ENCODE measurements around the gene TDRD9.

Gene TDRD9

DNA sequence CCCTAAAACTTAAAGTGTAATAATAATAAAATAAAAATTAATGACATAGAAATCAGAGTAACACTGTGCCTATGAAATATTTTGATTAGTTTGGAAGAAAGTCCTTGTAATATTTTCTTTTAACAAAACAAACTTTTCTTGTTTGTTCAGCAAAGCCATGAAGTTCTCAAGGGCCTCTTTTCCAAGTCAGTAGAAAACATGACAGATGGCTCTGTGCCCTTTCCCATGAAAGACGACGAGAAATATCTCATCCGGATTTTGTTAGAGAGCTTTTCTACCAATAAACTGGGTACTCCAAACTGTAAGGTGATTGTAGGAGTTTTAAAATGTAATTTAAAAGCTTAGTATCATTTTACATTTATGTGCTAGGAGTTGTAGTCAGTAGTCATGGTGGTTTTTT lies 102.7 kb downstream of the TDRD9 start:
- Histone ChIP-seq H3K9me3 (ENCODE audit: control insufficient read depth, low read length) (no peaks in the 10 kb centered on the region), H3K4me3 (ENCODE audit: low read length) (no peak overlapping the region), H3K36me3 (ENCODE audit: control insufficient read depth, insufficient read depth, low read length) (no peaks in the 10 kb centered on the region), H3K4me1 (ENCODE audit: control insufficient read depth, insufficient read depth, low read length) (no peaks in the 10 kb centered on the region), H3K9ac (ENCODE audit: low read length) (no peak overlapping the region), H3K27me3 (ENCODE audit: control insufficient read depth, insufficient read depth, low read length) (peaks cover 4% of the 10 kb centered on the region)

DNA sequence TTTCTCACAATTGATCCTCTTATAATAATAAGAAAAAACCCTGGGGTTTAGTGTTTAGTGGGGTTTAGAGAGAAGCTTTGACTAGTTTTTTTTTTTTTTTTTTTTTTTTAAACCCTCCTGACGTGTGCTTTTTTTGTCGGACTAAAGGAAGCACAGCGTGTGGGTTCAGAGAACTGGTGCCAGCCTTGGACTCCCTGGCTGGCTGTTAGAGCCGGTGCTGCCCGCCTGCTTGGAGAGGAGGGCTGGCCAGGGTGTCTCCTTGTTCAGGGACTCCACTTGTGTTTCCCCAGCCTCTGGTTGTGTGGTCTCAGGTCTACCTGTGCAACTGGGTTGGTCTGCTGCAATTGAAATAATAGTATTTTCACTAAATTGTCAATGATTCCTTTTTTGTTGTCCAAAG lies 103.1 kb downstream of the TDRD9 start:
- Histone ChIP-seq H3K4me3 (ENCODE audit: low read length) (no peak overlapping the region), H3K27me3 (ENCODE audit: control insufficient read depth, insufficient read depth, low read length) (peaks cover 4% of the 10 kb centered on the region), H3K36me3 (ENCODE audit: control insufficient read depth, insufficient read depth, low read length) (no peaks in the 10 kb centered on the region), H3K4me1 (ENCODE audit: control insufficient read depth, insufficient read depth, low read length) (no peaks in the 10 kb centered on the region), H3K9ac (ENCODE audit: low read length) (no peak overlapping the region), H3K9me3 (ENCODE audit: control insufficient read depth, low read length) (no peaks in the 10 kb centered on the region)

DNA sequence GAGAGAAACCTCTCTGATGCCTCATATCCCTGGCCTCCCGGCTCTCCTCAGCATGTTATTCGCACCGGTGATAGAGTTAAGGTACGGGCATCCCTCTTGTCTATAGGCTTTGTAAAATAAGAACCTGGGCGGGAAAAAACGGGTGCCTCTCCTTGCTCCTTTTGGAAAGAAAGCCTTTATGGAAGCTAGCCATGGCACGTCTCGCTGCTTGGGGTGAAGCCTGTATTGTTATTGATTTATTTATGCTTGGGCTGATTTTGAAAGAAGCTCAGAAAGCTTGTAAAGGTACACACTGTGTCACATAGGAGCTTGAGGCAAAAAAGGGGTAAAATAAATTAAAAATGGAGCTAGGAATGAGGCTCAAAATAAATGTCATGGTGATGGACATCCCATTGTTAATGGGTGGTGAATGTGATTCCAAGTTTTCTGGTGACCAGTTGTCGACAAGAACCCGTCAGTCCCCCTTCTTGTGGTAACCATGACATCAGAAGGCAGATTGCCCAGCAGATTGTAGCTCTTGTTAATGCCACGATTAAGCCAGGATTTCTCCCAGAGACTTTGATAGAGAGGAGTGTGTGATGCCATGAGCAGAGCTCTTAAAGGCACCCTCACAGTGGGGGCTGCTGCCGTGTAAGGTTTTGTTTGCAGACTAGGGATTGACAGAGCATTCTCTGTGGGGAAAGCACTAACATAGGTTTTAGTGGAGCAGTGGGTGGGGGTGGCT lies 106.9 kb downstream of the TDRD9 start:
- Histone ChIP-seq H3K4me3 (ENCODE audit: low read length) (no peak overlapping the region), H3K27me3 (ENCODE audit: control insufficient read depth, insufficient read depth, low read length) (peaks cover 3% of the 10 kb centered on the region), H3K36me3 (ENCODE audit: control insufficient read depth, insufficient read depth, low read length) (no peaks in the 10 kb centered on the region), H3K4me1 (ENCODE audit: control insufficient read depth, insufficient read depth, low read length) (no peaks in the 10 kb centered on the region), H3K9me3 (ENCODE audit: control insufficient read depth, low read length) (no peaks in the 10 kb centered on the region), H3K9ac (ENCODE audit: low read length) (no peak overlapping the region)

DNA sequence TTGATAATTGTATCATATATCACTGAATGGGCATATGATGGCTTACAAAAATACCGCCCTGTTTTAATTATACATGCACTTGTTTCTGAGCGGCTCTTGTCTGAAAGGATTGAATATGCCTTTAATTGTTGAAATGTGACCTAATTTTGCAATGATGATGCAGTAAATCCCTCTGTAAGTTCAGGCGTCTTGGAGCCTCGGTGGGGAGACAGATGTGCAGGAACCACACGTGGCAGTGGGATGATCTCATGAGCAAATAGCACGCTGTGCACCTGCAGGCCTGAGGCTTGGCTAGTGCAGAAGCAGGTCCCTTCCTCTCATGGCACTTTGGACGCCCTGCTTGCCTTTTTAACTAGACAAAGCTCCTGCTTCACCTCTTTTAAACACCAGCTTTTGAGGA lies 108.0 kb downstream of the TDRD9 start:
- H3K9ac ChIP-seq (ENCODE audit: low read length): no peak overlapping the region
- no peaks in the 10 kb centered on the region for H3K36me3 ChIP-seq (ENCODE audit: control insufficient read depth, insufficient read depth, low read length)
- H3K27me3 ChIP-seq (ENCODE audit: control insufficient read depth, insufficient read depth, low read length): peaks cover 3% of the 10 kb centered on the region
- no peaks in the 10 kb centered on the region for H3K9me3 ChIP-seq (ENCODE audit: control insufficient read depth, low read length)
- no peaks in the 10 kb centered on the region for H3K4me1 ChIP-seq (ENCODE audit: control insufficient read depth, insufficient read depth, low read length)
- no peak overlapping the region for H3K4me3 ChIP-seq (ENCODE audit: low read length)

DNA sequence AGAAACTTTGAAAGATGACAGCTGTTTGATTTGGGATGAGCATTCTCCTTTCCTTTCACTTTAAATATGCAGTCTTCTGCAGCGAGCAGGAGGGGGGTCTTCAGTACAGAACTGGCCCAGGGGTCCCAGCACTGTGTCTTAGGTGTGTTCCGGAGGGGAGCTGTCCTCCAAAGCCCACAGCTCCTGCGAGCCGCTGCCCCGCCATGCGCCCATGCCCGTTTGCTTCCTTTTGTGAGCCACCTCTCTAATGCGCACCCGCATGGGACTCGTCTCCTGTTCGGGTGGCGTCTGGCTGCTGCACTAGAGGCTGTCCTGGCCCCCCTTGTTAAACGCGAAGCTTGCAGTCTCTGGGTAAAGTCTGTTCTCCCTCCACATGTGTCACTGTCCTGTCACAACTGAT lies 108.8 kb downstream of the TDRD9 start:
- no peaks in the 10 kb centered on the region for H3K9me3 ChIP-seq (ENCODE audit: control insufficient read depth, low read length)
- no peak overlapping the region for H3K4me3 ChIP-seq (ENCODE audit: low read length)
- no peaks in the 10 kb centered on the region for H3K4me1 ChIP-seq (ENCODE audit: control insufficient read depth, insufficient read depth, low read length)
- no peaks in the 10 kb centered on the region for H3K36me3 ChIP-seq (ENCODE audit: control insufficient read depth, insufficient read depth, low read length)
- peaks cover 3% of the 10 kb centered on the region for H3K27me3 ChIP-seq (ENCODE audit: control insufficient read depth, insufficient read depth, low read length)
- H3K9ac ChIP-seq (ENCODE audit: low read length): no peak overlapping the region

DNA sequence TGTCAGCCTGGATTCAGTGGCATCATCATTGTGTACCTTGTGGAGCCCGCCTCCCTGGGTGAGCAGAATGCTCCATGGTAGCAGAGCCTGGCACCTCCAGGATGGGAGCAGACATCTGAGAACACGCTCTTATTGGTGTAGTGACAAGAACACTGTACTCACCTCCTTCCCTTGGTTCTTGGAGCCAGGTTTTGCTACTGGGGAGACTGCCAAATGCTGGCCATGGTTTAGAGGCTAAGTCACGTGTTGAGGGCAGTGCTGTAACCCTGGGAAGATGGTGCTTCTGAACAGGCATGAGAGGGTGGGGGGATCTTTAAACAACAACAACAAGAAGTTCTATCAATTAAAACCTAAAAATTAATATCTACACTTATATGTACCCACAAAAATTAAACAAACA lies 109.6 kb downstream of the TDRD9 start:
- H3K4me3 ChIP-seq (ENCODE audit: low read length): no peak overlapping the region
- H3K9ac ChIP-seq (ENCODE audit: low read length): no peak overlapping the region
- no peaks in the 10 kb centered on the region for H3K36me3 ChIP-seq (ENCODE audit: control insufficient read depth, insufficient read depth, low read length)
- peaks cover 3% of the 10 kb centered on the region for H3K27me3 ChIP-seq (ENCODE audit: control insufficient read depth, insufficient read depth, low read length)
- no peaks in the 10 kb centered on the region for H3K4me1 ChIP-seq (ENCODE audit: control insufficient read depth, insufficient read depth, low read length)
- no peaks in the 10 kb centered on the region for H3K9me3 ChIP-seq (ENCODE audit: control insufficient read depth, low read length)

DNA sequence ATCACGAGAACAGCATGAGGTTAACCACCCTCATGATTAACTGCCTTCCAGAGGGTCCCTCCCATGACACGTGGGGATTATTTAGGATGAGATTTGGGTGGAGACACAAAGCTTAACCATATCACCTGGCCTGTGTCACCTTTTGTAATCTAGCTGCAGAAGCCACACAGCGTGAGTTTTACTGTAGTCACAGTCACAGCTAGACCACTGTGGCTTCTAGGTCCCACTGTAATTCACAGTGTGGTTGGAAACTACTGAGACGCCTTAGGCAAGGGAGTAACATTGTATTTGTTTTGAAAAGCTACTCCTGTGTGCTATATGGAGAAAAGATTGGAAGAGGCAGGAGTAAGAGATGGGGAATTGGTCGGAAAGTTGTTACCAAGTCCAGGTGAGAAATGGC lies 111.0 kb downstream of the TDRD9 start:
- Histone ChIP-seq H3K9me3 (ENCODE audit: control insufficient read depth, low read length) (no peaks in the 10 kb centered on the region), H3K9ac (ENCODE audit: low read length) (no peak overlapping the region), H3K27me3 (ENCODE audit: control insufficient read depth, insufficient read depth, low read length) (peaks cover 3% of the 10 kb centered on the region), H3K36me3 (ENCODE audit: control insufficient read depth, insufficient read depth, low read length) (no peaks in the 10 kb centered on the region), H3K4me3 (ENCODE audit: low read length) (no peak overlapping the region), H3K4me1 (ENCODE audit: control insufficient read depth, insufficient read depth, low read length) (no peaks in the 10 kb centered on the region)

DNA sequence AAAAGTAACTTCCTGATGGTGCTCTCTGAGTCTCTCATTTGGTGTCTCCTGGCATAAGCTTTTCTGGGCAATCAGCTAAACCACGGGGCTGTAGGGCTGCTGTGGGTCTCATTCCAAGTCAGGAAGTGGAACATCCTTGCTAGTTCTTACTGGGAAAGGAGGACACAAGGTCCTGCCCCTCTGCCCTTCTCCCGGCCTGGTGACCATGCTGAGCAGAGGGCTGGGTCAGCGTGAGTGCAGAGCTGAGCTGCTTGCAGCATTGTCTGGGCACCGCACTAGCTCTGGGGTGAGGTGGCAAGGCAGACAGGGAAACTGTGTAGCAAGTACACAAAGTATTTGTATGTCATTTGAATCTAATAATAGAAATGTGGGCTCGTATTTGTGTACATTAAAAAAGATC lies 112.3 kb downstream of the TDRD9 start:
- no peaks in the 10 kb centered on the region for H3K9me3 ChIP-seq (ENCODE audit: control insufficient read depth, low read length)
- peaks cover 3% of the 10 kb centered on the region for H3K27me3 ChIP-seq (ENCODE audit: control insufficient read depth, insufficient read depth, low read length)
- no peaks in the 10 kb centered on the region for H3K4me1 ChIP-seq (ENCODE audit: control insufficient read depth, insufficient read depth, low read length)
- H3K4me3 ChIP-seq (ENCODE audit: low read length): no peak overlapping the region
- no peak overlapping the region for H3K9ac ChIP-seq (ENCODE audit: low read length)
- no peaks in the 10 kb centered on the region for H3K36me3 ChIP-seq (ENCODE audit: control insufficient read depth, insufficient read depth, low read length)

DNA sequence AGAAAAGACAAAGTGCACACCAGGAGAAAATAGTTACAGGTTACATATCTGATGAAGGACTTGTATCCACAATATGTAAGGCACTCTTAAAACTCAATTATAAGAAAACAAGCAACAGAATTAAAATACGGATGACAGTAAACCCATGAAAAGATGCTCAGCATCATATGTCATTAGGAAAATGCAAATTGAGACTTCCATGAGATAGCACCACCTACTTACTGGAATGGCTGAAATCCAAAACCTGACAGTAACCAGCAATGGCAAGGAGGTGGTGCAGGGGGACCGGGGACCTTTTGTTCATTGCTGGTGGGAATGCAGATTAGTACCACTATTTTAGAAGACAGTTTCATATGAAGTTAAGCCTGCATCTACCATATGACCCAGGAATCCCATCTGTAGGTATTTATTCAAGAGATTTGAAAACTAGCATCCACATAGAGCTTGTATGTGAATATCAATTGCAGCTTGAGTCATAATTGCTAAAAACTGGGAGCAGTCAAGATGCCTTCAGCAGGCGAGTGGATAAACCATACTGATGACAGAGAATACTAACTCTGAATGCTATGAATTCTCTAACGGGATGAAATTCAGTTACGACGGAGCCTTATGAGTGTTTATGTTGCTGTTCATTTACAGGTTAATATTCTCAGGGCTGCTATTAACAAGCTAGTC lies 113.3 kb downstream of the TDRD9 start:
- no peaks in the 10 kb centered on the region for H3K36me3 ChIP-seq (ENCODE audit: control insufficient read depth, insufficient read depth, low read length)
- H3K9me3 ChIP-seq (ENCODE audit: control insufficient read depth, low read length): no peaks in the 10 kb centered on the region
- H3K9ac ChIP-seq (ENCODE audit: low read length): no peak overlapping the region
- H3K4me1 ChIP-seq (ENCODE audit: control insufficient read depth, insufficient read depth, low read length): no peaks in the 10 kb centered on the region
- H3K4me3 ChIP-seq (ENCODE audit: low read length): no peak overlapping the region
- peaks cover 3% of the 10 kb centered on the region for H3K27me3 ChIP-seq (ENCODE audit: control insufficient read depth, insufficient read depth, low read length)

DNA sequence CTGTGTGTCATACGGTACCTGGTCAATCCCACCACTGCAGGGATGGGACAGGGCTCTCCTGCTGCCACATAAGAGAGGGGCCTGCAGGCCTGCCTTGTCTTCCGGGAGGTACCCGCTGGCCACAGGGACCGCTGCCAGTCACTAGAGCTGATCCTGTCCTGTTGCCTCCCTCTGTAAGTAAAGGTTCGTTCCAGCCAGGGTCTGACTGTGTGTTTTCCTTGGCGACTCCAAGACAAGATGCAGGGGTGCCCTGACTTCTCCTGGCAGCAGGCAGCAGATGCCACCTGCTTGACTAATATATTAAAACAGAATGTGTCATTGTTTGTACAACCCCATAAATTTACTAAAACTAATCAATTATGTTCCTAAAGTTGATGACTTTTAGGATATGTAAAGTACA lies 115.8 kb downstream of the TDRD9 start:
- Histone ChIP-seq H3K9ac (ENCODE audit: low read length) (no peak overlapping the region), H3K36me3 (ENCODE audit: control insufficient read depth, insufficient read depth, low read length) (no peaks in the 10 kb centered on the region), H3K9me3 (ENCODE audit: control insufficient read depth, low read length) (no peaks in the 10 kb centered on the region), H3K27me3 (ENCODE audit: control insufficient read depth, insufficient read depth, low read length) (no peaks in the 10 kb centered on the region), H3K4me3 (ENCODE audit: low read length) (no peak overlapping the region), H3K4me1 (ENCODE audit: control insufficient read depth, insufficient read depth, low read length) (no peaks in the 10 kb centered on the region)

DNA sequence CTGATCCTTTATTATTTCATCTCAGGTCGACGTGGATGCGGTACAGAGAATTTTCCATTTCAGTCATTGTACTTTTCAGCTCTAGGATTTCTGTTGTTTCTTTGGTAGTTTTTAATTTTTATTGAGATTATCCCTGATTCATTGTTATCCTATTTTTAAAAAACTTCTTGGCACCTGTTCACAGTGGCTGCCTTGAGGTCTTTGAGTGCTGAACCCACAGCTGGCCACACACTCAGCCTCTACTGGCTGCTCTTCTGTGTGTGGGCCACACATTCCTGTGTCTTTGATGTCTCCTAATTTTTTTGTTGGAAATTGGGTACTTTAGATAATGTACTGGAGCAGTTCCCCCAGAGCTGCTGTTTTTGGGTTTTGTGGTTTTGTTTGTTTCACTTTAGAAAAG lies 119.5 kb downstream of the TDRD9 start:
- Histone ChIP-seq H3K27me3 (ENCODE audit: control insufficient read depth, insufficient read depth, low read length) (no peaks in the 10 kb centered on the region), H3K36me3 (ENCODE audit: control insufficient read depth, insufficient read depth, low read length) (no peaks in the 10 kb centered on the region)

DNA sequence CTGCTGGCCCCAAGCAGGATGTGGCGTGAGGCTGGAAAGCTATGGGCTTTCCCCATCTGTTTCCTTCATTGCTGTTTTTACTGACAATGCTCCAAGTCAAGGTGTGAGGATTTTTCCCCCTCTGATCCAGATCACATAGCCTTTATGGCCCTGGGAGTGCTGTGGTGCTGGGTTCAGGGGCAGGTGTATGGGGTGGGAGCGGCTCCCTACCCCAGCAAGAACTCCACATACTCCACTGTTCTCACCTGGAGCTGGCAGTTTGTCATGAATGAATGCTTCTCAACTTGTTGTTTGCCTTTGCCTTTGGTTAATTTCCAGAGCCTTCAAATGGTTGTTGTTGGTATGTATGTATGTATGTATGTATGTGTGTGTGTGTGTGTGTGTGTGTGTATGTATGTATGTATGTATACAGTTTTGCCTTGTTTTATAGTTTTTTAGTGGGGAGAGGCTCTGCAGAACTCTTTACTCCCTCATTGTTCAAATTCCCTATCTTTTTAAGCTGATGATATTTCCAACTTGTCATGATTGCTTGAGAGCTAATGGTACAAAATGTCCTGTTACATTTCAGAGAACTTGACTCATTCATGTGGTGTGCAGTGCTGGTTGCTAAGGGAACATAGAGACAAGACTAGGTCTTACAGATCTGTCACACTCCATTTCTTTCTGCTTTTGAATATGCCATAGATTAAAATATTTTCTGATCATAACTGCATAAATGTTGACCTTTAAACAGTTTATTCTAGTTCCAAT lies 120.7 kb downstream of the TDRD9 start:
- Histone ChIP-seq H3K4me1 (ENCODE audit: control insufficient read depth, insufficient read depth, low read length) (no peaks in the 10 kb centered on the region), H3K27me3 (ENCODE audit: control insufficient read depth, insufficient read depth, low read length) (no peaks in the 10 kb centered on the region), H3K9me3 (ENCODE audit: control insufficient read depth, low read length) (no peaks in the 10 kb centered on the region), H3K36me3 (ENCODE audit: control insufficient read depth, insufficient read depth, low read length) (no peaks in the 10 kb centered on the region), H3K9ac (ENCODE audit: low read length) (no peak overlapping the region), H3K4me3 (ENCODE audit: low read length) (no peak overlapping the region)

More for the DNA sequence above, 119.5 kb downstream of the TDRD9 start:
- H3K4me3 ChIP-seq (ENCODE audit: low read length): no peak overlapping the region
- H3K9ac ChIP-seq (ENCODE audit: low read length): no peak overlapping the region
- no peaks in the 10 kb centered on the region for H3K9me3 ChIP-seq (ENCODE audit: control insufficient read depth, low read length)
- no peaks in the 10 kb centered on the region for H3K4me1 ChIP-seq (ENCODE audit: control insufficient read depth, insufficient read depth, low read length)
